HCT116 (cell line): ENCODE results near the gene USH1C.

ENCODE experiments used
- POLR2AphosphoS5 ChIP-seq: IDR thresholded peaks from 2 replicates; pipeline ENCODE4 v1.6.1; 2011; ENCODE audit warnings: mild to moderate bottlenecking, low read depth, low read length, moderate library complexity
- SP1 ChIP-seq: IDR thresholded peaks from 2 replicates; pipeline ENCODE4 v1.6.1; 2012; ENCODE audit warnings: low read depth
- ZBTB33 ChIP-seq: IDR thresholded peaks from 2 replicates; pipeline ENCODE4 v1.6.1; 2011; ENCODE audit warnings: mild to moderate bottlenecking, low read length, moderate library complexity; ENCODE audit not compliant: insufficient replicate concordance; ENCODE audit errors: extremely low read depth
- TF ChIP-seq, protein P1 (sequence below), 3 experiments: fragments of 200-600 bp in 1 of 3; sonication (generic) in 1 of 3; IDR thresholded peaks in 2 of 3; conservative IDR thresholded peaks in 1 of 3; 2 replicates each; pipeline ENCODE4 v1.5.1; 2012 to 2017; ENCODE audit warnings: low read depth in 2 of 3, low read length in 2 of 3, antibody characterized with exemption in 1 of 3, borderline replicate concordance in 1 of 3, control low read depth in 1 of 3, mild to moderate bottlenecking in 1 of 3, mixed read lengths in 1 of 3, mixed run types in 1 of 3, moderate library complexity in 1 of 3; ENCODE audit not compliant: insufficient read depth in 1 of 3

DNA sequence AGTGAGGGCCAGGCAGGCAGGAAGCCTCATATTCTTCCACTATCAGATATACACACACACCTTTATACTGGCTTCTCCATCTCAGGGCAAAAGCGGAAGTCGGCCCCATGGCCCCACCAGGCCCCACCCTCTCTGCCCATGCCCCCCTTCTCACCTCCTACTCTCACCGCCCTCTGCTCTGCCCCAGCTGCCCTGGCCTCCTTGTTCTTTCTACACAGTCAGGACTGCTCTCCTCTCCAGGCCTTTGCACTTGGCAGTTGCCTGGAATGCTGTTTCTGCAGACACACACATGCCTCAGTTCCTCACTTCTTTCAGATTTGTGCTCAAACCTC, 28.1 kb upstream of the USH1C start:
- no peak for TF ChIP-seq POLR2AphosphoS5
- no peak for TF ChIP-seq ZBTB33
- no peak for TF ChIP-seq SP1
- TF ChIP-seq, protein P1, sequence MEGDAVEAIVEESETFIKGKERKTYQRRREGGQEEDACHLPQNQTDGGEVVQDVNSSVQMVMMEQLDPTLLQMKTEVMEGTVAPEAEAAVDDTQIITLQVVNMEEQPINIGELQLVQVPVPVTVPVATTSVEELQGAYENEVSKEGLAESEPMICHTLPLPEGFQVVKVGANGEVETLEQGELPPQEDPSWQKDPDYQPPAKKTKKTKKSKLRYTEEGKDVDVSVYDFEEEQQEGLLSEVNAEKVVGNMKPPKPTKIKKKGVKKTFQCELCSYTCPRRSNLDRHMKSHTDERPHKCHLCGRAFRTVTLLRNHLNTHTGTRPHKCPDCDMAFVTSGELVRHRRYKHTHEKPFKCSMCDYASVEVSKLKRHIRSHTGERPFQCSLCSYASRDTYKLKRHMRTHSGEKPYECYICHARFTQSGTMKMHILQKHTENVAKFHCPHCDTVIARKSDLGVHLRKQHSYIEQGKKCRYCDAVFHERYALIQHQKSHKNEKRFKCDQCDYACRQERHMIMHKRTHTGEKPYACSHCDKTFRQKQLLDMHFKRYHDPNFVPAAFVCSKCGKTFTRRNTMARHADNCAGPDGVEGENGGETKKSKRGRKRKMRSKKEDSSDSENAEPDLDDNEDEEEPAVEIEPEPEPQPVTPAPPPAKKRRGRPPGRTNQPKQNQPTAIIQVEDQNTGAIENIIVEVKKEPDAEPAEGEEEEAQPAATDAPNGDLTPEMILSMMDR (IDR thresholded peaks at IDR 0.05 in 2 of 3, conservative IDR thresholded peaks at IDR 0.05 in 1 of 3; ENCODE audit: borderline replicate concordance in 1 of 3, insufficient read depth in 1 of 3, low read depth in 2 of 3, low read length in 2 of 3) = no peak
